ENCODE measurements around the gene HPX.

The HPX gene

DNA sequence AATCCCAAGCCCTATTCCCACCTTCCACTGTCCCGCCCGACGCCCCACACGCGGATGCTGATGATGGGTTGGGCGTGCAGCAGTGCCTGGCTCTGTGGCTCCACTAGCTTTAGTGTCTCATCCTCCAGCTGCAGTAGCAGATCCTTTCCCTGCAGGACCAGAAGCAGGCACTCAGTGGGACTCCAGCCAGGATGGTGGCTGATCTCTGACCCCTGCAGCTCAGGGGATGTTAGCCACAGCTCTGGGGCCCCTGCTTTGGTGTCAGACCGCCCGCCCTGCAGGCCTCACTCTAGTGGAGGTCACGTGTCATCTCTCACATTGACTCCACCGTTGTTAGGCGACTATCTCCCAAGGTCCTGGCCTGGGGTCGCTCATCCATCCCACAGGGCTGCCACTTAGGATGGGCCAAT is 38.7 kb downstream of the HPX start:
- no peak for ATAC-seq
- TF ChIP-seq TOX (CRISPR knock-in tag; IDR thresholded peaks at IDR 0.05; ENCODE audit: borderline replicate concordance) (no peak), PPARA (CRISPR knock-in tag; IDR thresholded peaks at IDR 0.05; ENCODE audit: borderline replicate concordance) (no peak)

DNA sequence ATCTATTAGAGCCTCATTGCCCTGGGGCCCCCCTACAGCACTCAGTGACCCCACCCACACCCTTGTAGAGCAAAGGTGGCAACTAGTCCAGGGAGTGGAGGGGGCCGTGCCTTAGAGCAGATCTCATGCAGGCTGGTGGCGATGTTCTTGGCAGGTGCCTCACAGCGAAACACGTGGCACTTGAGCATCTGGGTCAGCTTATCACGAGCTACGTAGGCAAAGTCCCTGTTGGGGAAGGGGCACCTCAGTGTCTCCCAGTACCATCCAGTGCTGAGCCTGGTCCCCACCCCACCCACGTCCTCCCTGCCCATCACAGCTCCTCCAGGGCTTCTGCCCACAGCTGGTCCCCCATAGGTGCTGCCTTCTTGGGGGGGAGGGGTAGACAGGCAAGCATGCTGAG is 39.3 kb downstream of the HPX start:
- no peak for ATAC-seq
- TF ChIP-seq GLIS3 (CRISPR knock-in tag; IDR thresholded peaks at IDR 0.05) (no peak), ZNF70 (CRISPR knock-in tag; IDR thresholded peaks at IDR 0.05) (no peak), TOX (CRISPR knock-in tag; IDR thresholded peaks at IDR 0.05; ENCODE audit: borderline replicate concordance) (no peak), ZFP30 (CRISPR knock-in tag; IDR thresholded peaks at IDR 0.05) (no peak), ZNF565 (CRISPR knock-in tag; conservative IDR thresholded peaks at IDR 0.05; ENCODE audit: low read depth) (no peak), ZNF8 (CRISPR knock-in tag; IDR thresholded peaks at IDR 0.05) (no peak), ZFP3 (CRISPR knock-in tag; IDR thresholded peaks at IDR 0.05) (no peak), CSDC2 (CRISPR knock-in tag; IDR thresholded peaks at IDR 0.05) (no peak)
- TF ChIP-seq, protein P1, sequence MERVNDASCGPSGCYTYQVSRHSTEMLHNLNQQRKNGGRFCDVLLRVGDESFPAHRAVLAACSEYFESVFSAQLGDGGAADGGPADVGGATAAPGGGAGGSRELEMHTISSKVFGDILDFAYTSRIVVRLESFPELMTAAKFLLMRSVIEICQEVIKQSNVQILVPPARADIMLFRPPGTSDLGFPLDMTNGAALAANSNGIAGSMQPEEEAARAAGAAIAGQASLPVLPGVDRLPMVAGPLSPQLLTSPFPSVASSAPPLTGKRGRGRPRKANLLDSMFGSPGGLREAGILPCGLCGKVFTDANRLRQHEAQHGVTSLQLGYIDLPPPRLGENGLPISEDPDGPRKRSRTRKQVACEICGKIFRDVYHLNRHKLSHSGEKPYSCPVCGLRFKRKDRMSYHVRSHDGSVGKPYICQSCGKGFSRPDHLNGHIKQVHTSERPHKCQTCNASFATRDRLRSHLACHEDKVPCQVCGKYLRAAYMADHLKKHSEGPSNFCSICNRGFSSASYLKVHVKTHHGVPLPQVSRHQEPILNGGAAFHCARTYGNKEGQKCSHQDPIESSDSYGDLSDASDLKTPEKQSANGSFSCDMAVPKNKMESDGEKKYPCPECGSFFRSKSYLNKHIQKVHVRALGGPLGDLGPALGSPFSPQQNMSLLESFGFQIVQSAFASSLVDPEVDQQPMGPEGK (CRISPR knock-in tag; IDR thresholded peaks at IDR 0.05; ENCODE audit: borderline replicate concordance): no peak
- TF ChIP-seq, protein P2, sequence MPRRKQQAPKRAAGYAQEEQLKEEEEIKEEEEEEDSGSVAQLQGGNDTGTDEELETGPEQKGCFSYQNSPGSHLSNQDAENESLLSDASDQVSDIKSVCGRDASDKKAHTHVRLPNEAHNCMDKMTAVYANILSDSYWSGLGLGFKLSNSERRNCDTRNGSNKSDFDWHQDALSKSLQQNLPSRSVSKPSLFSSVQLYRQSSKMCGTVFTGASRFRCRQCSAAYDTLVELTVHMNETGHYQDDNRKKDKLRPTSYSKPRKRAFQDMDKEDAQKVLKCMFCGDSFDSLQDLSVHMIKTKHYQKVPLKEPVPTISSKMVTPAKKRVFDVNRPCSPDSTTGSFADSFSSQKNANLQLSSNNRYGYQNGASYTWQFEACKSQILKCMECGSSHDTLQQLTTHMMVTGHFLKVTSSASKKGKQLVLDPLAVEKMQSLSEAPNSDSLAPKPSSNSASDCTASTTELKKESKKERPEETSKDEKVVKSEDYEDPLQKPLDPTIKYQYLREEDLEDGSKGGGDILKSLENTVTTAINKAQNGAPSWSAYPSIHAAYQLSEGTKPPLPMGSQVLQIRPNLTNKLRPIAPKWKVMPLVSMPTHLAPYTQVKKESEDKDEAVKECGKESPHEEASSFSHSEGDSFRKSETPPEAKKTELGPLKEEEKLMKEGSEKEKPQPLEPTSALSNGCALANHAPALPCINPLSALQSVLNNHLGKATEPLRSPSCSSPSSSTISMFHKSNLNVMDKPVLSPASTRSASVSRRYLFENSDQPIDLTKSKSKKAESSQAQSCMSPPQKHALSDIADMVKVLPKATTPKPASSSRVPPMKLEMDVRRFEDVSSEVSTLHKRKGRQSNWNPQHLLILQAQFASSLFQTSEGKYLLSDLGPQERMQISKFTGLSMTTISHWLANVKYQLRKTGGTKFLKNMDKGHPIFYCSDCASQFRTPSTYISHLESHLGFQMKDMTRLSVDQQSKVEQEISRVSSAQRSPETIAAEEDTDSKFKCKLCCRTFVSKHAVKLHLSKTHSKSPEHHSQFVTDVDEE (CRISPR knock-in tag; IDR thresholded peaks at IDR 0.05): no peak

- no peak for ATAC-seq
- TF ChIP-seq ARNTL (CRISPR knock-in tag; IDR thresholded peaks at IDR 0.05; ENCODE audit: borderline replicate concordance, low read depth) (no peak), TOX (CRISPR knock-in tag; IDR thresholded peaks at IDR 0.05; ENCODE audit: borderline replicate concordance) (no peak), CSDC2 (CRISPR knock-in tag; IDR thresholded peaks at IDR 0.05) (no peak), OSR1 (CRISPR knock-in tag; IDR thresholded peaks at IDR 0.05) (no peak), ZNF565 (CRISPR knock-in tag; conservative IDR thresholded peaks at IDR 0.05; ENCODE audit: low read depth) (no peak), ZNF70 (CRISPR knock-in tag; IDR thresholded peaks at IDR 0.05) (no peak), POU6F1 (CRISPR knock-in tag; IDR thresholded peaks at IDR 0.05; ENCODE audit: borderline replicate concordance, low read depth) (no peak), GLIS3 (CRISPR knock-in tag; IDR thresholded peaks at IDR 0.05) (no peak), CREB5 (CRISPR knock-in tag; IDR thresholded peaks at IDR 0.05; ENCODE audit: low read depth) (no peak), PPARA (CRISPR knock-in tag; IDR thresholded peaks at IDR 0.05; ENCODE audit: borderline replicate concordance) (no peak), ESRRG (CRISPR knock-in tag; IDR thresholded peaks at IDR 0.05) (no peak), ZC3H10 (CRISPR knock-in tag; IDR thresholded peaks at IDR 0.05) (no peak), ZNF8 (CRISPR knock-in tag; IDR thresholded peaks at IDR 0.05) (no peak), RARB (CRISPR knock-in tag; IDR thresholded peaks at IDR 0.05) (no peak), ISL1 (CRISPR knock-in tag; IDR thresholded peaks at IDR 0.05) (no peak), CSRNP3 (CRISPR knock-in tag; IDR thresholded peaks at IDR 0.05) (no peak), TCF4 (CRISPR knock-in tag; IDR thresholded peaks at IDR 0.05; ENCODE audit: borderline replicate concordance) (no peak), ZFP30 (CRISPR knock-in tag; IDR thresholded peaks at IDR 0.05) (no peak)
- TF ChIP-seq, protein P2 (CRISPR knock-in tag; IDR thresholded peaks at IDR 0.05): no peak
- TF ChIP-seq, protein P1 (CRISPR knock-in tag; IDR thresholded peaks at IDR 0.05; ENCODE audit: borderline replicate concordance): no peak
These were observed 40.1 kb downstream of the HPX start for GRCh38 chr11:6400431-6401345.

Data from SK-N-SH treated with all-trans-retinoic acid at 6 μM for 48 hours (cell line).